Gastrocnemius medialis (tissue), 4 donors: ENCODE data around the gene SLC17A6.

Experiments
- CTCF ChIP-seq, 5 experiments: fragments of 450-650 bp in 3 of 5; fragments of 200-600 bp in 2 of 5; sonication (generic) in 2 of 5; IDR thresholded peaks in 4 of 5; conservative IDR thresholded peaks in 1 of 5; 1 replicate in 4 of 5; 2 replicates in 1 of 5; pipeline ENCODE4 v1.5.1; 2016 to 2019; ENCODE audit warnings: antibody characterized with exemption in 5 of 5, mild to moderate bottlenecking in 3 of 5, moderate library complexity in 3 of 5
- POLR2A ChIP-seq, 2 donors: fragments of 450-650 bp; IDR thresholded peaks; one replicate each; pipeline ENCODE4 v1.6.1; 2017; ENCODE audit warnings: antibody characterized with exemption in 2 of 2, mild to moderate bottlenecking in 2 of 2, moderate library complexity in 2 of 2

- peak; percentile 36 to 63 (median 59) for TF ChIP-seq CTCF (IDR thresholded peaks at IDR 0.05 in 4 of 5, conservative IDR thresholded peaks at IDR 0.05 in 1 of 5)
- no peak for TF ChIP-seq POLR2A (IDR thresholded peaks at IDR 0.05)
Observed at GRCh38 chr11:22304337-22304961, 33.7 kb upstream of the SLC17A6 start.
